LNCaP clone FGC (cell line): ENCODE results near the gene PCDH9.

Source experiments
- DNase-seq: peaks from one replicate; pipeline ENCODE4 v3.0.0-alpha.2; 2011; ENCODE audit warnings: low read depth
- H3K4me3 ChIP-seq: 2 replicates; pipeline ENCODE4 v1.5.1; 2011; ENCODE audit warnings: mild to moderate bottlenecking, low read depth, low read length, control low read depth
- TF ChIP-seq, protein P1 (sequence below): IDR thresholded peaks from 2 replicates; pipeline ENCODE4 v1.5.1; 2012; ENCODE audit warnings: mild to moderate bottlenecking; ENCODE audit not compliant: control insufficient read depth, insufficient read depth; ENCODE audit errors: extremely low read depth

The PCDH9 gene

DNA sequence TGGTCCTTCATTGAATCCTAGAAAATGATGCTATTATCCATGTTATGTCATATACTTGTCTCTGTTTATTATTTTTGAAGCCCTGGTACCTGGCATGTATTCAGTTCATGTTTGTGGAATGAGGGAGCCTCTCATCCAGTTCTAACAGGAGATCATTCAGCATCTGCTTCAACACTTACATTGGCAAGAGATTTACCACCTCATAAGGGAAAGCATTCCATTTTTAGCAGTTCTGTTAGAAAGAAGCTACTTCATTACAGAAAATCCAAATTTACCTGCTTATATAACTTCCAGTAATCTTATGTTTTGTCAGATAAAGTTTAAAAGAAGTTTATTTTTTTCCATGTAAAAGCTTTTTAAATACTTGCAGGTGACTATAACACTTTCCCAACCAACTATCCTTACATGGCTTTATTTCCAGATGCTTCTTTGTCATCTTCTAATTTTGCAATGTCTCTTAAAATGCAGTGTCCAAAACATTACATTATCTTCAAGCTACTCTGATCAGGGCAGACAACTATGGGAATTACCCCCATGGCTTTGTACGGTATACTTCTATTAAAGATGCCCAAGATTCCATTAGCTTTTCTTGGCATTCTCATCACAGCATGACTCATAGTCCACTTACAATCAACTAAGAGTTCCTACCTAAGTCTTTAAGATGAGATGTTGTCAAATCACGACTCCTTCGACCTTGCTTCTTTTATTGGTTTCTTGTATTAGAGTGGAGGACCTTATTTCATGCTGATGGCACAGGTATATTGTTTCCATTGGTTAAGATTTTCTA lies 262.1 kb downstream of the PCDH9 start:
- H3K4me3 ChIP-seq, result no peak overlapping the region
- TF ChIP-seq, protein P1, sequence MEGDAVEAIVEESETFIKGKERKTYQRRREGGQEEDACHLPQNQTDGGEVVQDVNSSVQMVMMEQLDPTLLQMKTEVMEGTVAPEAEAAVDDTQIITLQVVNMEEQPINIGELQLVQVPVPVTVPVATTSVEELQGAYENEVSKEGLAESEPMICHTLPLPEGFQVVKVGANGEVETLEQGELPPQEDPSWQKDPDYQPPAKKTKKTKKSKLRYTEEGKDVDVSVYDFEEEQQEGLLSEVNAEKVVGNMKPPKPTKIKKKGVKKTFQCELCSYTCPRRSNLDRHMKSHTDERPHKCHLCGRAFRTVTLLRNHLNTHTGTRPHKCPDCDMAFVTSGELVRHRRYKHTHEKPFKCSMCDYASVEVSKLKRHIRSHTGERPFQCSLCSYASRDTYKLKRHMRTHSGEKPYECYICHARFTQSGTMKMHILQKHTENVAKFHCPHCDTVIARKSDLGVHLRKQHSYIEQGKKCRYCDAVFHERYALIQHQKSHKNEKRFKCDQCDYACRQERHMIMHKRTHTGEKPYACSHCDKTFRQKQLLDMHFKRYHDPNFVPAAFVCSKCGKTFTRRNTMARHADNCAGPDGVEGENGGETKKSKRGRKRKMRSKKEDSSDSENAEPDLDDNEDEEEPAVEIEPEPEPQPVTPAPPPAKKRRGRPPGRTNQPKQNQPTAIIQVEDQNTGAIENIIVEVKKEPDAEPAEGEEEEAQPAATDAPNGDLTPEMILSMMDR, result no peak
- no peak for DNase-seq

DNA sequence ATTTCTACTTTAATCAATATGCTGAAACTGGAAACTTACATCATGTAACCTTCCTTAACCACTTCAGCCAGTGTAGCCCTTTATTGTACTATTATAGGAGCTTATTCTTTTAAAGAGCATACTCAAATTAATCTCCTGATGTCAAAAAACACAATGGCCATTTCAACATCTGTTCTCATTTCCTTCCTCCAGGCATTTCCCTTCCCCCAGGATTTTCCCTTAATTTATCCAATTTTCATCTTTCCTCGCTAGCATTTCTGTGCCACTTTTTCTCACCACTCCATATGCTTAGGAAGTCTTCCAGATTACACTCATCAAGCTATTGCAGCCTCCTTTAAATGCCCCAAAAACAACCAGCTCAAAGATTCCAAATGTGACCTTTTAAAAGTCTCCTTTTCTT lies 265.0 kb downstream of the PCDH9 start:
- TF ChIP-seq, protein P1, result no peak
- no peak for DNase-seq
- no peak overlapping the region for H3K4me3 ChIP-seq

DNA sequence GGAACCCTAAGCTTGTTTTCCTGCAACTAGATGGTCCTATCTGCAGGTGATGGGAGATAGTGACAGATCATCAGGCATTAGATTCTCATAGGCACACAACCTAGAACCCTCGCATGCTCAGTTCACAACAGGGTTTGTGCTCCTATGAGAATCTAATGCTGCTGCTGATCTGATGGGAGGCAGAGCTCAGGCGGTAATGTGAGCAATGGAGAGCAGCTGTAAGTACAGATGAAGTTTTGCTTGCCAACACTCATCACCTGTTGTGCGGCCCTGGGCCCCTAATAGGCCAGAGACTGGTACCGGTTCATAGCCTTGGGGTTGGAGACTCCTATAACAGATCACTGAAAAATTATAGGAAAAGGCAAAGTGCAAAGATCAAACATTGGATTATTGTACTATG lies 267.2 kb downstream of the PCDH9 start:
- DNase-seq, result no peak
- no peak overlapping the region for H3K4me3 ChIP-seq
- TF ChIP-seq, protein P1, result no peak

DNA sequence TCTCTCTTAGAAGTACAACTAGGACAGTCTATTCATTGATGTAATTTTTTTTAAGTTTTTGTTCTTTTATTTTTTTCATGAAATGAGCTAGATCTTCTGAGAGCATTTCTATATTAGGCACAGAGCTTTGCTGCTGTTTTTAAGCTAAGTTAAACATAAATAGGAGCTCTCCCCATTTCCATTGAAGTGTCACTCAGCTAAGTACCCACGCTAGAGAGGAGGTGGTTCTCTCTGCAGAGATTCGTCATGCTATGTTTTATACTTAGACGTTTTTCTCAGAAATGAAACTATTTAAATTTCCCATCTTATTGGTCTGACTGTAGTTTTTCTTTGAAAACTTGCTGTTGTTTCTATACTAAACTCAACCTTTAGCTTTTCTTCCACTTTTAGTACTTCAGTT lies 271.5 kb downstream of the PCDH9 start:
- H3K4me3 ChIP-seq, result no peak overlapping the region
- DNase-seq, result no peak
- TF ChIP-seq, protein P1, result no peak

DNA sequence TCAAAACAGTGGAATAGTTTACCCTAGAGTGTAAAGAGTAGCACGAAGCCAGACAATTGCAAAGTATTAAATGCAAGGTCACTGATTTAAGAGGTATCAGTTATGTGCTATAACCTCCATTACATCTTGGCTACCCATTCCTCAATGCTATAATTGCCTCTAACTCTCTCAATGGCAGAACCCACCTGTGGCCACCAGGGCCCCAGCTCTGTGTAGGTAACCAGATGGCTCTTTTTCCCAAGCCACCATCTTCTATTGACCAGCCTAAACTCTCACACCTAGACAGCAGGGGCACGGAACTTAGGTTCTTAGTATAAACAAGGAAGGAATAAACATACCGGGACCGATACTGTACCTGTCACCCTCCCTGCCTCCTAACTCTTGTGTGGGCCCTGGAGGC lies 277.6 kb downstream of the PCDH9 start:
- TF ChIP-seq, protein P1, result no peak
- H3K4me3 ChIP-seq, result no peak overlapping the region
- DNase-seq, result no peak

DNA sequence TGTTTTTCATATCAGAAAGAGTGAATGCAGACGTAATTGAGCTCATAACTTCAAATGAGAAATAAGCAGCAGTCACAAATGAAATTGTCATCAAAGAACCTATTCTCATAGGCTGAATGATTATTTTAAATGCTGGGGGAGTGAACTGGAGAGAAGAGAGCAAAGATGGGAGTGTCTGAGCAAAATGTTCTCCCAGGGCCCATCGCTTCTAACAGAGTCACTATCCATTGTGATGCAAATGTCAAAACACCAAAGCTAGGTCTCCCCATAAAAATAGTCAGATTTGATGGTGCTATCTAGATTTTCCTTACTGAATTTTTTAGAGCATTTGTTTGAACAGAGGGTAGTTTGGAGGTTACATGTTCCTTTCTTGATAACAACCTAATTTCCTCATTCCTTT lies 278.7 kb downstream of the PCDH9 start:
- no peak overlapping the region for H3K4me3 ChIP-seq
- TF ChIP-seq, protein P1, result no peak
- DNase-seq, result no peak

DNA sequence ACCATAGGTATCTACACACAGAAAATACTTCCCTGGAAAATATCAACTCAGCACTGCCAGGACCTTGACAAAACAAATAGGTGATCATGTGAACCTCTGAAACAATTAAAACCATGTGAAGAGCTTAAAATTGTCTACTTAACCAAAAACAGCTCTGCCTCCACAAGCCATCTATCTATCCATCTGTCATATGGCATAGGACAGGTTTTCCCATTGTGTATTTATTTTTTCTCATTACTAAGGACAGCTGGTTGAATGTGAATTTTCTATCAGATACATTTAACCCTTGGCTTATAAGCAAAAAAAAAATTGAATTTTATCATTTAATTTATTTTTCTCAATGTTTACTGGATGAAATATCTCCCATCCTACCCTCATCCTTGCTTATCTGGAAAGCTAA lies 279.5 kb downstream of the PCDH9 start:
- DNase-seq, result no peak
- TF ChIP-seq, protein P1, result no peak
- H3K4me3 ChIP-seq, result no peak overlapping the region
